ENCODE results near the gene ADAMTS14. TPM values are rescaled to one million over a fixed set of nuclear protein-coding genes. Genes with fewer than 3 reads are reported as not detected.

The ADAMTS14 gene
- total and polyA plus RNA-seq, 5 donors from 2014 or later: not detected

DNA sequence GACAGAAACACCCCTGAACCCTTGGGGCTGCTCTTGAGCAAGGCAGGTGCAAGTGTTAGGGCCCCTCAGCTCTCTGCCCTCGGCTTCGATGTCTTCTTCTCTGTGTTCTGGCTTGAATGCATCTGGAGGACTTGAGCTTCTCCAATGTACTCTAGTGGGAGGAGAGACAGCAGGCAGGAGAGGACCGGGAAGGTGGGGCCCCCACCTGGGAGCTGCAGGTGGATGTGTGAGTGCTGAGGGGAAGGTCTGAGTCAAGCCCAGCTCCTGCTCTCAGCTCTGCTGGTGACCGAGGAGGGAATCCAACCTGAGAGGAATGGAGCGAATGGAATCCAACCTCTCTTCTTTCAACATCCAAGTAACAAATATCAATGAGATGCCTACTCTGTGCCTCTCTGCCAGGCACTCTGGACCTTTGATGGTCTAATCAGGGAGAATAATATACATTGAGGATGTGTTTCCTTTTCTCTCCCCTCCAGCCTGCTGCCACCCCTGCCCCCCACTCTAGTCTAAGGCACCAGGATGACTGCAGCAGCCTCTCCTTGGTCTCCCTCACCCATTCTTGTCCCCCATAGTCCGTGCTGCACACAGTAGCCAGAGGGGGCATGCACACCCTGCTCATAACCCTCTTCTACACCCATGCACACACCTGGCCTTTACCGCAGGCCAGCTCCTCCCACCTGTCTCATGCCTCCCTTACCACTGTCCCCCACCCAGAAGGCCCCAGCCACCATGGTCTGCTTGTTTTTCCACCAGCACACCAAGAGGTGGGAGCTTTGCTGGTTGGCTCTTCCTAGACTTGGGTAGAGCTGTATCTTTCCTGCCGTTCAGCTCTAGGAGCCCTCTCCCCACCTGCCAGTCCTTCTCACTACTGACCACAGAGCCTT, 99.2 kb downstream of the ADAMTS14 start:
- Histone ChIP-seq H3K9me3 (ENCODE audit: control insufficient read depth in 2 of 2, low read length in 2 of 2) (no peaks in the 10 kb centered on the region), H3K27ac (ENCODE audit: insufficient read depth, low read length, poor library complexity, severe bottlenecking) (no peak overlapping the region), H3K36me3 (ENCODE audit: control insufficient read depth, insufficient read depth, low read length) (no peaks in the 10 kb centered on the region), H3K4me3 (ENCODE audit: low read depth, low read length) (no peak overlapping the region), H3K4me1 (ENCODE audit: control insufficient read depth, insufficient read depth, low read length, poor library complexity, severe bottlenecking) (no peaks in the 10 kb centered on the region), H3K27me3 (ENCODE audit: control insufficient read depth, insufficient read depth, low read length) (no peaks in the 10 kb centered on the region)
- Mint-ChIP-seq H3K27me3 (no peaks in the 10 kb centered on the region), H3K36me3 (peaks cover 3% of the 10 kb centered on the region), H3K27ac (no peak overlapping the region), H3K9me3 (peaks cover 0 to 3% (median 0%) of the 10 kb centered on the region in 7 donors), H3K4me3 (no peak overlapping the region), H3K4me1 (no peaks in the 10 kb centered on the region)
- DNase-seq (no peak), ATAC-seq (ENCODE audit: low read depth in 2 of 2) (no peak)

DNA sequence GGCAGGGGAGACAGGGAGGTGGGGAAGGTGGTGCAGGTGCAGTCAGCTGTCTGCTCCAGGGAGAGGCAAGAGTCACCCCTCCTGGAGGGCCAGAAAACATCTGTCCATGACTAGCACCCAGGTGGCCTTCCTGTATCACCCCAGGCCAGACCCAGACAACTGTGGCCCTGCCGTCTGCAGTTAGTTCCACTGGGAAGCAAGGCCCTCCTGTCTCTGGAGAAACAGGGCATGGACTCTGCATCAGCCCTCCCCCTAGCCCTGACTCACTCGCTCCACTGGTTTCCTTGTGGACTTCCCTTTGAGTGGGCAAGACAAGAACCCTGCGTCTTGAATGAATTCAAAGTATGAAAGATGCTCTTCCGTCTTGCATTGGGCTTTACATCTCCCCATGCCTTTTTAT, 100.3 kb downstream of the ADAMTS14 start:
- Histone ChIP-seq H3K9me3 (ENCODE audit: control insufficient read depth in 2 of 2, low read length in 2 of 2) (no peaks in the 10 kb centered on the region), H3K4me1 (ENCODE audit: control insufficient read depth, insufficient read depth, low read length, poor library complexity, severe bottlenecking) (no peaks in the 10 kb centered on the region), H3K4me3 (ENCODE audit: low read depth, low read length) (no peak overlapping the region), H3K27me3 (ENCODE audit: control insufficient read depth, insufficient read depth, low read length) (no peaks in the 10 kb centered on the region), H3K36me3 (ENCODE audit: control insufficient read depth, insufficient read depth, low read length) (no peaks in the 10 kb centered on the region), H3K27ac (ENCODE audit: insufficient read depth, low read length, poor library complexity, severe bottlenecking) (no peak overlapping the region)
- H3K36me3 Mint-ChIP-seq: no peaks in the 10 kb centered on the region
- H3K4me1 Mint-ChIP-seq: no peaks in the 10 kb centered on the region
- H3K9me3 Mint-ChIP-seq: no peaks in the 10 kb centered on the region
- no peak overlapping the region for H3K27ac Mint-ChIP-seq
- DNase-seq (no peak), ATAC-seq (ENCODE audit: low read depth in 2 of 2) (no peak)
- H3K4me3 Mint-ChIP-seq: no peak overlapping the region
- H3K27me3 Mint-ChIP-seq: peaks cover under 1% of the 10 kb centered on the region

DNA sequence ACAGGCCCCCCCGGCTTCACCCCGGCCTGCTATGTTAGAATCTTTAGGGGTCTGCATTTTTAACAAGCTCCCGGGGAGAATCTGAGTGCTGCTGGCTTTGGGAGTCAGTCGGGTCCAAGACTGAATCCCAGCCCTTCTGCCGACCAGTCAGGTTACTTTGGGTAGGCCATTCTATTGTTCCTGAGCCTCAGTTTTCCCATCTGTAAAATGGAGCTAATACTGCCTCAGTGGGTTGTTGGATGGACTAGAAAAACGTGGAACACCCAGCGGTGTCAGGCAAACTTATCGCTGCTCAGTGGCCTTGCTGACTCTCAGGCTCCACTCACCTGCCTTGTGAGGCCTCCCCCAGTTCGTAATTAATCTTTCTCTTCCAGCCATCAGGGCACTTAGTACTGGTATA, 101.2 kb downstream of the ADAMTS14 start:
- Mint-ChIP-seq H3K36me3 (no peaks in the 10 kb centered on the region), H3K27me3 (peaks cover 7% of the 10 kb centered on the region), H3K4me3 (no peak overlapping the region), H3K4me1 (no peaks in the 10 kb centered on the region), H3K9me3 (no peaks in the 10 kb centered on the region), H3K27ac (no peak overlapping the region)
- no peak overlapping the region for H3K4me3 ChIP-seq (ENCODE audit: low read depth, low read length)
- no peak overlapping the region for H3K27ac ChIP-seq (ENCODE audit: insufficient read depth, low read length, poor library complexity, severe bottlenecking)
- H3K36me3 ChIP-seq (ENCODE audit: control insufficient read depth, insufficient read depth, low read length): no peaks in the 10 kb centered on the region
- DNase-seq (no peak), ATAC-seq (ENCODE audit: low read depth in 2 of 2) (no peak)
- H3K27me3 ChIP-seq (ENCODE audit: control insufficient read depth, insufficient read depth, low read length): no peaks in the 10 kb centered on the region
- H3K4me1 ChIP-seq (ENCODE audit: control insufficient read depth, insufficient read depth, low read length, poor library complexity, severe bottlenecking): no peaks in the 10 kb centered on the region
- no peaks in the 10 kb centered on the region for H3K9me3 ChIP-seq (ENCODE audit: control insufficient read depth in 2 of 2, low read length in 2 of 2)

DNA sequence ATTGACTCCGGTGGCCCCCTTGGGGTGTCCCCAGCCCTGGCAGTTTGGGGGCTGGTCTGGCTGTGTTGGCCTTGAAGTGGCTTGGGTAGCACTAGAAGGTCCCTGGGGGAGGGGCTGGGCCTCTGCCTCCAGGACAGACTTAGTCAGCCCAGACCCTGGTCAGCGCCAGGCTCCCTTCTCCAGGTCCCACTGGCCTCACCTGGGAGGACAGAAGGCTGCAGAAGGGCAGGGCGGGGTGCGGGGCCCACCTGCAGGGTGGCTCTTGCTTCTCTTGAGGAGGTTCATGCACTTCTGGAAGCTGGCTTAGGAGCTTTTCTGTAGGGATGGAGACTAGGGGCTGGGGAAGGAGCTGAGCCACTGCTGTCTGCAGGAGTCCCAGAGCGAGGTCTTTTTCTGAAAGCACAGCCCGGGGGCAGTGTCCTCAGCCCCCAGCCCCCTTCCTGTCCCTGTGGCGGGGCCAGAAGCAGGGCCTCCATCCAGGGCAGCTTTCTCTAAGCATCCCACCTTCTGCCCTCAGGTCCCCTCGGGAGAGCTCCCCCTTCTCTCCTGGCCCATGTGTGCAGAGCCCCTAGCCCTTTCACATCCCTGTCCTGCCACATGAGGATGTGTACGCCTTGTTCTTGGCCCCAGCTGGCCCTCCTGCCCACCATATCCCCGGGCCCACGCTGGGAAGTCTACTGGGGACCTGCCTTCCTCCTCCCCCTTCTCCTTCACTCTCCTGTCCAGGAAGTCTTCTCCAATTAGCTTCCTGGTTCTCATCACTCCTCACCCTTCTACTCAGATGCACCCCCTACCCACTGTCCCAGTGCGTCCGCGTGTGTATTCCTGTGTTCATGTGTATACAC, 101.9 kb downstream of the ADAMTS14 start:
- Histone ChIP-seq H3K4me3 (ENCODE audit: low read depth, low read length) (no peak overlapping the region), H3K36me3 (ENCODE audit: control insufficient read depth, insufficient read depth, low read length) (no peaks in the 10 kb centered on the region), H3K9me3 (ENCODE audit: control insufficient read depth in 2 of 2, low read length in 2 of 2) (no peaks in the 10 kb centered on the region), H3K27me3 (ENCODE audit: control insufficient read depth, insufficient read depth, low read length) (no peaks in the 10 kb centered on the region), H3K4me1 (ENCODE audit: control insufficient read depth, insufficient read depth, low read length, poor library complexity, severe bottlenecking) (no peaks in the 10 kb centered on the region), H3K27ac (ENCODE audit: insufficient read depth, low read length, poor library complexity, severe bottlenecking) (no peak overlapping the region)
- ATAC-seq (ENCODE audit: low read depth in 2 of 2) (no peak), DNase-seq (no peak)
- Mint-ChIP-seq H3K27ac (no peak overlapping the region), H3K9me3 (no peaks in the 10 kb centered on the region), H3K4me1 (no peaks in the 10 kb centered on the region), H3K36me3 (no peaks in the 10 kb centered on the region), H3K4me3 (no peak overlapping the region), H3K27me3 (peaks cover 11% of the 10 kb centered on the region)

DNA sequence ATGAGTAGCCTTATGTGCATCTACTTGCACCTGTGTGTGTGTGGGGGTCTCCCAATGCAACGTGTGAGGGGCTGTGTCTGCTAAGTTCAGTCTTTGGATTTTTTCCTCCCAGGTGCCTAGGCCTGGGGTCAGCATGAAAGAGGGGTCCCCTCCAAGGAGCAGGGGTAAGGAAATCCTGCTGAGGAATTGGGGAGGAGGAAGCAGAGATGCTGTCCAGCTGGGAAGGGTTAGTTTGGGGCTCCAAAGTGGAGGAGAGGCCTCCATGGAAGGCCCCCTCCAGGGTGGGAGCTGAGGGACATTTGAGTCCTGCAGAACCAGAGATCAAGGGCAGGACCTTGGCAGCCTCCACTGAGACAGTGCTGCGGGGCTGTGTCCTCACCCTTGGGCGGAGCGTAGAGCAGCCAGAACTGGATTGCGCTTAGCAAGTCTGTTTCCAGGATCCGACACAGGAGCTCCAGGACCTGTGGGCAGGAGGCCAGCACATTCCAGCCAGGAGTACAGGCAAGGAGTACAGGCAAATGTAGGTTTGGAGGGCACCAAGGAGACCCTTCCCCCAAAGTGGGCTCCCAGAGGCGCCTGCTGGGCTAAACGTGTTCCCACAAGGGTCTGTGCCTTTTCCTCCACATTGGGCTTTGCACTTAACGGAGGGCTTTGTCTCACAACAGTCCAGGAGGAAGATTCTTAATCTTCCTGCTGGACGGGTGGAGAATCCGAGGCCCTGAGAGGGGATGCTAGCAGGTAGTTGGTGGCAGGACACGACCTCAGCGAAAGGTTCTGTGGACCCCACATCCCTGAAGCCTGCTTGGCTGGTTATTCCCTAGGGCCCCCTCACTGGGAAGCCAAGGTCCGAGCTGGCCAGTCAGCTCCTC, 102.7 kb downstream of the ADAMTS14 start:
- H3K27ac ChIP-seq (ENCODE audit: insufficient read depth, low read length, poor library complexity, severe bottlenecking): no peak overlapping the region
- peaks cover 11% of the 10 kb centered on the region for H3K27me3 Mint-ChIP-seq
- H3K4me3 Mint-ChIP-seq: no peak overlapping the region
- no peak overlapping the region for H3K27ac Mint-ChIP-seq
- H3K36me3 ChIP-seq (ENCODE audit: control insufficient read depth, insufficient read depth, low read length): no peaks in the 10 kb centered on the region
- no peaks in the 10 kb centered on the region for H3K27me3 ChIP-seq (ENCODE audit: control insufficient read depth, insufficient read depth, low read length)
- no peak for DNase-seq
- H3K4me1 Mint-ChIP-seq: no peaks in the 10 kb centered on the region
- H3K4me3 ChIP-seq (ENCODE audit: low read depth, low read length): no peak overlapping the region
- no peaks in the 10 kb centered on the region for H3K9me3 ChIP-seq (ENCODE audit: control insufficient read depth in 2 of 2, low read length in 2 of 2)
- no peaks in the 10 kb centered on the region for H3K4me1 ChIP-seq (ENCODE audit: control insufficient read depth, insufficient read depth, low read length, poor library complexity, severe bottlenecking)
- no peak for ATAC-seq (ENCODE audit: low read depth in 2 of 2)
- H3K9me3 Mint-ChIP-seq: no peaks in the 10 kb centered on the region
- H3K36me3 Mint-ChIP-seq: no peaks in the 10 kb centered on the region

DNA sequence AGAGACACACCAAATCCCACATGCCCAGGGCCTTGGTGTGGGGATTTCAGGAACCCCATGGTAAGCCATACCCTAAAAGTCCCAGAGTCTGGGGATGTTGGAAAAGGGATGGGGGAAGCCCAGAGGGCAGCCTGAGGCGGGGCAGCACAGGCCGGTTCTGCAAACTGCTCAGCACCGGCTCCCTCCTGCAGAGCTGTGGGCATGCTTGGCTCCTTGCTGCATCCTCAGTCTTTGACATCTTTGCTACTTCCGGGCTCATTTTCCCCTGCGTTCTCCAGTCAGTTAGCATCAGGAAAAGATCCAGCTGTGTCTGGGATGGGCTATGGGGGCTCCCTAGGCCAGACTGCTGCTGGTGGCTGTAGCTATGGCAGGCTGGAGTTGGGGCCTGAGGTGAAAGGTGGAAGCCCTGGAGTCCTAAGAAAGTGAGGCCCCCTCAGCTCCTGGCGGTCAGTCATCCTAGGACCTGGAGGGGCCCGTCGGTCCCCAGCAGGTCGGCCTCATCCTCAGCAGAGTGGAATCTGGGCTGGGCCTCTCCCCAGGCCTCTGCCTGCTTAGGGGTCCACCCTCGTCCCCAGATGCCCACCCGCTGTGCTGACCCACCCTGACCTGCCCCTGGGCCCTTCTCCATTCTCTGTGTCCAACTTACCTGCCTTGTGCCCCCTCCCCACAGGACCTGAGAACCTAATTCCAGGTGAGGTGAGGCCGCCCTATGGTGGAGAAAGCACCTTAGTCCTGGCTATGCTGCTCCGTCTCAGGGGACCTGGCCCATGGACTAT, 103.6 kb downstream of the ADAMTS14 start:
- Mint-ChIP-seq H3K27ac (no peak overlapping the region), H3K4me1 (no peaks in the 10 kb centered on the region), H3K27me3 (peaks cover 11% of the 10 kb centered on the region), H3K9me3 (no peaks in the 10 kb centered on the region), H3K4me3 (no peak overlapping the region), H3K36me3 (no peaks in the 10 kb centered on the region)
- no peaks in the 10 kb centered on the region for H3K36me3 ChIP-seq (ENCODE audit: control insufficient read depth, insufficient read depth, low read length)
- DNase-seq (no peak), ATAC-seq (ENCODE audit: low read depth in 2 of 2) (no peak)
- no peaks in the 10 kb centered on the region for H3K9me3 ChIP-seq (ENCODE audit: control insufficient read depth in 2 of 2, low read length in 2 of 2)
- no peaks in the 10 kb centered on the region for H3K27me3 ChIP-seq (ENCODE audit: control insufficient read depth, insufficient read depth, low read length)
- H3K4me1 ChIP-seq (ENCODE audit: control insufficient read depth, insufficient read depth, low read length, poor library complexity, severe bottlenecking): no peaks in the 10 kb centered on the region
- H3K4me3 ChIP-seq (ENCODE audit: low read depth, low read length): no peak overlapping the region
- H3K27ac ChIP-seq (ENCODE audit: insufficient read depth, low read length, poor library complexity, severe bottlenecking): no peak overlapping the region

DNA sequence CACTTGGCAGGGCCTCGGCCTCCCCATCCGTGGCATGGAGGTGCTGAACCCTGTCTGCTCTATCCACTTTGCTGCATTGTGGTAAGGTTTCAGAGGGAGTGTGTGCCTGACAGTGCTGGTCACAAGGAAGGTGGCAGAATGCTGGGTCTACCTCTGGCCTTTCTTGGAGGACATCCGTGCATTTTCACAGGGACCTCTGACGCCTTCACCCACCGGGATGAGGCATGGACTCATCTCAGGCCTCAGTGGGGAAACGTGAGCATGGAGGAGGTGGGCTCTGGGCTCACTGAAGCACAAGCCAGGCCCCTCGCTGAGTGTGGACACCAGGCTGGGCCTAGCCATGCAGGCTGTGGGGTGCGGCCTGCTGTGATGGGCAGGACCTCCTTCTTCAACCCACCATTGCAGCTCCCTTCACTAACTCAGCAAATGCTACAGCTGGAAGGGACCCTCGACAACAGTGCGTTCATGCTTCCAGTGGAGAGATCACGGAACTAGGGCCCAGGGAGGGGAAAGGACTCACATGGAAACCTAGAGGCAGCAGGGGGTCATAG, 104.2 kb downstream of the ADAMTS14 start:
- Mint-ChIP-seq H3K36me3 (no peaks in the 10 kb centered on the region), H3K9me3 (no peaks in the 10 kb centered on the region), H3K4me1 (no peaks in the 10 kb centered on the region), H3K27me3 (peaks cover 11% of the 10 kb centered on the region), H3K27ac (no peak overlapping the region), H3K4me3 (no peak overlapping the region)
- no peak overlapping the region for H3K4me3 ChIP-seq (ENCODE audit: low read depth, low read length)
- H3K27ac ChIP-seq (ENCODE audit: insufficient read depth, low read length, poor library complexity, severe bottlenecking): no peak overlapping the region
- no peak for ATAC-seq (ENCODE audit: low read depth in 2 of 2)
- DNase-seq: no peak
- H3K36me3 ChIP-seq (ENCODE audit: control insufficient read depth, insufficient read depth, low read length): no peaks in the 10 kb centered on the region
- H3K27me3 ChIP-seq (ENCODE audit: control insufficient read depth, insufficient read depth, low read length): no peaks in the 10 kb centered on the region
- H3K9me3 ChIP-seq (ENCODE audit: control insufficient read depth in 2 of 2, low read length in 2 of 2): no peaks in the 10 kb centered on the region
- H3K4me1 ChIP-seq (ENCODE audit: control insufficient read depth, insufficient read depth, low read length, poor library complexity, severe bottlenecking): no peaks in the 10 kb centered on the region

All from CD4-positive, CD25-positive, alpha-beta regulatory T cell (primary cell).